Tibial artery (tissue), 4 donors: Measurements from ENCODE around the gene CPD.
"Not testable (repeated sequence)": the region's sequence is repeated elsewhere in the genome, so short reads cannot be mapped to it uniquely, and the experiment has no call there.

Experiments
- DNase-seq, 2 donors: peaks; one replicate each; pipeline ENCODE4 v3.0.0-alpha.2; 2019
- H3K27ac ChIP-seq, 2 donors: fragments of 200-600 bp; sonication (generic) in 1 of 2; 1 replicate in 1 of 2; 2 replicates in 1 of 2; pipeline ENCODE4 v1.5.1; 2018 to 2019; ENCODE audit warnings: mild to moderate bottlenecking in 1 of 2
- H3K27me3 ChIP-seq, 2 donors: fragments of 200-600 bp; sonication (generic) in 1 of 2; one replicate each; pipeline versions ENCODE4 v1.5.1 to v1.6.0; 2016 to 2019
- H3K36me3 ChIP-seq, 3 donors: fragments of 200-600 bp; sonication (generic) in 2 of 3; one replicate each; pipeline ENCODE4 v1.5.1; 2016 to 2019; ENCODE audit warnings: mild to moderate bottlenecking in 2 of 3
- H3K4me1 ChIP-seq, 4 donors: fragments of 200-600 bp; sonication (generic) in 2 of 4; 1 replicate in 3 of 4; 2 replicates in 1 of 4; pipeline ENCODE4 v1.5.1; 2016 to 2019
- H3K4me3 ChIP-seq, 2 donors: fragments of 200-600 bp; sonication (generic) in 1 of 2; 1 replicate in 1 of 2; 2 replicates in 1 of 2; pipeline ENCODE4 v1.5.1; 2018 to 2019; ENCODE audit warnings: mild to moderate bottlenecking in 2 of 2
- H3K9me3 ChIP-seq, 3 donors: fragments of 200-600 bp; sonication (generic) in 1 of 3; one replicate each; pipeline ENCODE4 v1.5.1; 2016 to 2019
- CTCF ChIP-seq, 2 experiments: fragments of 200-600 bp in 1 of 2; fragments of 450-650 bp in 1 of 2; IDR thresholded peaks; one replicate each; pipeline ENCODE4 v1.5.1; 2017 to 2019; ENCODE audit warnings: antibody characterized with exemption in 2 of 2, mild to moderate bottlenecking in 1 of 2, moderate library complexity in 1 of 2
- intact Hi-C: fragments of 100-400 bp; cut with DNase I; formaldehyde crosslinking; loops from one replicate; pipeline ENCODE4 v1.15.0; 2023; ENCODE audit warnings: low total_unique reads

Gene CPD

GRCh38 chr17:30426292-30426691, 47.6 kb downstream of the CPD start:
- intact Hi-C loops: no loop called here
- no peak overlapping the region for H3K4me3 ChIP-seq
- H3K27me3 ChIP-seq: no peaks in the 10 kb centered on the region
- DNase-seq: no peak
- peaks cover 0 to 22% (median 14%) of the 10 kb centered on the region in 4 donors for H3K4me1 ChIP-seq
- H3K27ac ChIP-seq: no peak overlapping the region
- no peak for TF ChIP-seq CTCF (IDR thresholded peaks at IDR 0.05)
- H3K36me3 ChIP-seq: peaks cover 14 to 44% (median 21%) of the 10 kb centered on the region in 3 donors
- H3K9me3 ChIP-seq: no peaks in the 10 kb centered on the region

GRCh38 chr17:30427611-30428010, 48.9 kb downstream of the CPD start:
- Histone ChIP-seq H3K36me3 (peaks cover 18 to 47% (median 27%) of the 10 kb centered on the region in 3 donors), H3K27ac (no peak overlapping the region), H3K9me3 (no peaks in the 10 kb centered on the region), H3K27me3 (no peaks in the 10 kb centered on the region), H3K4me1 (peaks cover 0 to 22% (median 14%) of the 10 kb centered on the region in 4 donors), H3K4me3 (no peak overlapping the region)
- intact Hi-C loops: no loop called here
- DNase-seq: no peak
- no peak for TF ChIP-seq CTCF (IDR thresholded peaks at IDR 0.05)

- no peak for TF ChIP-seq CTCF (IDR thresholded peaks at IDR 0.05)
- Histone ChIP-seq H3K9me3 (no peaks in the 10 kb centered on the region), H3K36me3 (peaks cover 6 to 33% (median 16%) of the 10 kb centered on the region in 3 donors), H3K4me1 (peaks cover 0 to 25% (median 17%) of the 10 kb centered on the region in 4 donors), H3K27me3 (no peaks in the 10 kb centered on the region), H3K27ac (peak overlapping the region in 1 of 2 donors; percentile 36), H3K4me3 (no peak overlapping the region)
- DNase-seq: no peak
- intact Hi-C loops: no loop called here
Measured at GRCh38 chr17:30429155-30429554, 50.4 kb downstream of the CPD start.

GRCh38 chr17:30433514-30433913, 54.8 kb downstream of the CPD start:
- H3K27me3 ChIP-seq: no peaks in the 10 kb centered on the region
- intact Hi-C loops: no loop called here
- no peak overlapping the region for H3K27ac ChIP-seq
- DNase-seq: no peak
- peaks cover 4 to 17% (median 14%) of the 10 kb centered on the region in 3 donors for H3K36me3 ChIP-seq
- H3K4me1 ChIP-seq: peaks cover 0 to 21% (median 16%) of the 10 kb centered on the region in 4 donors
- H3K4me3 ChIP-seq: no peak overlapping the region
- H3K9me3 ChIP-seq: no peaks in the 10 kb centered on the region
- TF ChIP-seq CTCF (IDR thresholded peaks at IDR 0.05): no peak

GRCh38 chr17:30436729-30437128, 58.0 kb downstream of the CPD start:
- Histone ChIP-seq H3K36me3 (peaks cover 4 to 15% (median 14%) of the 10 kb centered on the region in 3 donors), H3K4me3 (no peak overlapping the region), H3K27ac (no peak overlapping the region), H3K9me3 (no peaks in the 10 kb centered on the region), H3K4me1 (peaks cover 0 to 6% (median 2%) of the 10 kb centered on the region in 4 donors), H3K27me3 (no peaks in the 10 kb centered on the region)
- DNase-seq: no peak
- TF ChIP-seq CTCF (IDR thresholded peaks at IDR 0.05): no peak
- intact Hi-C loops: no loop called here

- Histone ChIP-seq H3K27ac (no peak overlapping the region), H3K9me3 (no peaks in the 10 kb centered on the region), H3K36me3 (peaks cover 15 to 27% (median 21%) of the 10 kb centered on the region in 3 donors), H3K4me3 (no peak overlapping the region), H3K27me3 (no peaks in the 10 kb centered on the region), H3K4me1 (peaks cover 0 to under 1% (median 0%) of the 10 kb centered on the region in 4 donors)
- no peak for DNase-seq
- intact Hi-C loops: no loop called here
- no peak for TF ChIP-seq CTCF (IDR thresholded peaks at IDR 0.05)
Measured at GRCh38 chr17:30443721-30444120, 65.0 kb downstream of the CPD start.

GRCh38 chr17:30446640-30447039, 67.9 kb downstream of the CPD start:
- H3K27me3 ChIP-seq, H3K4me3 ChIP-seq, H3K27ac ChIP-seq, DNase-seq, H3K9me3 ChIP-seq, intact Hi-C loops: not testable (repeated sequence)
- Histone ChIP-seq H3K36me3 (peaks cover 15 to 27% (median 21%) of the 10 kb centered on the region in 3 donors), H3K4me1 (peaks cover 0 to 26% (median 2%) of the 10 kb centered on the region in 4 donors)
